PC-9 (cell line): ENCODE data around the gene UBA5. TPM values are rescaled to one million over a fixed set of nuclear protein-coding genes. Genes with fewer than 3 reads are reported as not detected.
"Not testable (repeated sequence)": the region's sequence is repeated elsewhere in the genome, so short reads cannot be mapped to it uniquely, and the experiment has no call there.

Experiments used
- Bru-seq: library from RNA; stranded (reverse); fragments of 400-500 nt; gene quantifications from one replicate; lab custom pipeline; 2021; lab: Mats Ljungman, UMichigan
- BruChase-seq, 2 experiments: library from RNA; stranded (reverse); fragments of 400-500 nt; gene quantifications; one replicate each; lab custom pipeline; 2021; lab: Mats Ljungman, UMichigan
- BruUV-seq: library from RNA; stranded (reverse); fragments of 400-500 nt; replicated peaks from 2 replicates; lab custom pipeline; 2021; lab: Mats Ljungman, UMichigan
- CTCF ChIA-PET: fragments of 300-600 bp; sonication (Branson Sonifier 250); formaldehyde crosslinking; loops from one replicate; lab custom pipeline; 2022; ENCODE audit warnings: antibody characterized with exemption; lab: Charles Lee
- POLR2A ChIA-PET: fragments of 300-600 bp; sonication (Branson Sonifier 250); formaldehyde crosslinking; loops from one replicate; lab custom pipeline; 2022; ENCODE audit warnings: antibody characterized with exemption; ENCODE audit not compliant: unreplicated experiment; lab: Charles Lee
- DNase-seq, 2 experiments: peaks; one replicate each; pipeline versions ENCODE4 v3.0.0 to v3.0.0-alpha.2; 2015 to 2022; ENCODE audit warnings: mixed read lengths in 1 of 2
- H2AFZ ChIP-seq: fragments of 200-600 bp; sonication (generic); 2 replicates; pipeline ENCODE4 v1.8.1; 2017; ENCODE audit warnings: antibody characterized with exemption
- H3F3A ChIP-seq: fragments of 200-600 bp; sonication (generic); 2 replicates; pipeline ENCODE4 v1.8.1; 2017; ENCODE audit warnings: antibody characterized with exemption, mild to moderate bottlenecking, low read depth; ENCODE audit not compliant: insufficient read depth
- H3K27ac ChIP-seq: fragments of 200-600 bp; sonication (generic); 2 replicates; pipeline ENCODE4 v1.6.1; 2016; ENCODE audit warnings: mixed run types
- H3K27me3 ChIP-seq: fragments of 200-600 bp; sonication (generic); 2 replicates; pipeline ENCODE4 v1.6.1; 2016; ENCODE audit warnings: low read depth, mixed run types; ENCODE audit not compliant: insufficient read depth
- H3K36me3 ChIP-seq: fragments of 200-600 bp; sonication (generic); 2 replicates; pipeline ENCODE4 v1.6.1; 2016; ENCODE audit warnings: low read depth, mixed run types
- H3K4me1 ChIP-seq: fragments of 200-600 bp; sonication (generic); replicated peaks from 2 replicates; pipeline ENCODE4 v1.6.1; 2016; ENCODE audit warnings: mixed run types; ENCODE audit not compliant: insufficient read depth
- H3K4me2 ChIP-seq: fragments of 200-600 bp; sonication (generic); 2 replicates; pipeline ENCODE4 v1.6.1; 2017; ENCODE audit warnings: mixed run types
- H3K4me3 ChIP-seq: fragments of 200-600 bp; sonication (generic); 2 replicates; pipeline ENCODE4 v1.6.1; 2016; ENCODE audit warnings: mixed run types
- H3K79me2 ChIP-seq: fragments of 200-600 bp; sonication (generic); 2 replicates; pipeline ENCODE4 v1.6.1; 2017; ENCODE audit warnings: low read depth, mixed run types
- H3K9me2 ChIP-seq: fragments of 200-600 bp; sonication (generic); 2 replicates; pipeline ENCODE4 v1.8.1; 2017; ENCODE audit warnings: mild to moderate bottlenecking; ENCODE audit not compliant: insufficient read depth
- H3K9me3 ChIP-seq: fragments of 200-600 bp; sonication (generic); 2 replicates; pipeline ENCODE4 v1.8.1; 2016; ENCODE audit warnings: low read depth; ENCODE audit not compliant: insufficient read depth
- H4K20me1 ChIP-seq: fragments of 200-600 bp; sonication (generic); 2 replicates; pipeline ENCODE4 v1.8.1; 2017; ENCODE audit not compliant: insufficient read depth
- CTCF ChIP-seq: fragments of 200-600 bp; sonication (generic); conservative IDR thresholded peaks from 2 replicates; pipeline ENCODE4 v1.6.1; 2017; ENCODE audit warnings: mixed run types, antibody characterized with exemption, mild to moderate bottlenecking, moderate library complexity
- EZH2 ChIP-seq: fragments of 200-600 bp; sonication (generic); IDR thresholded peaks from 2 replicates; pipeline ENCODE4 v1.8.0; 2017; ENCODE audit warnings: antibody characterized with exemption, low read depth
- intact Hi-C: fragments of 100-400 bp; cut with micrococcal nuclease; formaldehyde crosslinking; loops from one replicate; pipeline ENCODE4 v1.10.0; 2022; ENCODE audit not compliant: unreplicated experiment
- long read RNA-seq: library from polyadenylated mRNA; stranded (forward); transcript quantifications from one replicate; pipeline ENCODE4 v2.0.0, GENCODE V29; 2022
- total RNA-seq: library from RNA; stranded (reverse); gene quantifications from 2 replicates; pipeline ENCODE4 v1.2.3, GENCODE V29; 2021

UBA5 gene
- total RNA-seq (41.6 and 52.9 TPM in 2 replicates), Bru-seq, nascent RNA (percentile 81 among the genes with signal in this experiment), BruChase-seq, experiment 1, labeled RNA remaining after a 2-hour chase (percentile 93 among the genes with signal in this experiment), BruChase-seq, experiment 2, labeled RNA remaining after a 6-hour chase (percentile 88 among the genes with signal in this experiment)
- long read RNA-seq, transcript UBA5-202 (12 exons, 3,705 nt) = major isoform, 99 of 110 reads
- long read RNA-seq, partial matches to known transcripts = 3 of 110 reads
- long read RNA-seq, other reads (novel, unspliced or antisense) = 7 of 110 reads

GRCh38 chr3:132660052-132660810, at the start of gene UBA5:
UBA5 (plus strand) TSS chr3:132660329; CDS start chr3:132660538, 209 bp downstream.
- Histone ChIP-seq H3K9me3 (no peaks in the 10 kb centered on the region), H3K4me1 (peaks cover 23% of the 10 kb centered on the region), H3K27me3 (no peaks in the 10 kb centered on the region), H4K20me1 (0 out of 2 replicates have a peak, but pooled peaks cover 4% of the 10 kb centered on the region), H3K79me2 (peaks cover 44% of the 10 kb centered on the region), H3K27ac (peak within 1 kb of the TSS; percentile 70), H3K4me3 (peak within 1 kb of the TSS; percentile 82), H3K4me2 (peak within 1 kb of the TSS; percentile 94), H3K36me3 (0 out of 2 replicates have a peak, but pooled peaks cover 3% of the 10 kb centered on the region), H2AFZ (peak within 1 kb of the TSS; percentile 97), H3K9me2 (no peaks in the 10 kb centered on the region), H3F3A (peaks cover 10% of the 10 kb centered on the region; the same call in 1 of the 2 replicates)
- ChIA-PET POLR2A (interaction anchor here (0.7 kb wide), 1 partner anchor 584 kb away, joined by 3 read pairs; no protein-coding TSS in a partner anchor), CTCF (interaction anchor here (0.6 kb wide), 1 partner anchor 1981 kb away, joined by 4 read pairs; no protein-coding TSS in a partner anchor)
- BruUV-seq = no TSS peak
- peak; percentile 52 to 70 for DNase-seq
- intact Hi-C loops = no loop called here
- TF ChIP-seq EZH2 = no peak
- TF ChIP-seq CTCF = 0 out of 2 replicates have a peak, but pooled peaks have one; percentile 13

- POLR2A ChIA-PET = not testable (repeated sequence)
Observed at GRCh38 chr3:132615301-132615700, 44.8 kb upstream of the UBA5 start.

DNA sequence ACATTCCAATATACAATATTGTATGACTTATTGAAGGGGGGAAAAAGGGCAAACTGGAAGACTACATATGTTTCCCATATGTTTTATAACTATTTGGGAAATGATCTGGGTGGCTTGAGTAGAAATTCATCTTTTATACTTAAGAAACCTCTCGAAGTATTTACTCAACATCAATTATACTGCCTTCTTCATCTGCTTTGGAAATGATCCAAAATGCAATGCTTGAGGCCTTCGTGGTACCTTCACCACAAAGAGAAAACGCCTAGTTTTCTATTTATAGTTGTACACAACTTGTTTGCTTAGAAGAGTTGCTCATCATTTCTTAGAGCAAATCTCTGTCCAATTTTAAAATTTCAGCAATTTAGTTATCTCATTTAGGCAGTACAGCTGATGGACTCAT, 44.2 kb upstream of the UBA5 start:
- no peaks in the 10 kb centered on the region for H4K20me1 ChIP-seq
- H3K27me3 ChIP-seq = no peaks in the 10 kb centered on the region
- no peak overlapping the region for H3K4me2 ChIP-seq
- ChIA-PET POLR2A (no interaction called here), CTCF (no interaction called here)
- H3K79me2 ChIP-seq = no peaks in the 10 kb centered on the region
- H3K27ac ChIP-seq = no peak overlapping the region
- BruUV-seq = no TSS peak
- H3K36me3 ChIP-seq = 0 out of 2 replicates have a peak, but pooled peaks cover 5% of the 10 kb centered on the region
- H3K9me3 ChIP-seq = peaks cover 2% of the 10 kb centered on the region; the same call in 1 of the 2 replicates
- TF ChIP-seq EZH2 = no peak
- TF ChIP-seq CTCF = no peak
- H2AFZ ChIP-seq = no peak overlapping the region
- intact Hi-C loops = no loop called here
- H3K9me2 ChIP-seq = no peaks in the 10 kb centered on the region
- H3F3A ChIP-seq = no peaks in the 10 kb centered on the region
- H3K4me1 ChIP-seq = no peaks in the 10 kb centered on the region
- no peak for DNase-seq
- no peak overlapping the region for H3K4me3 ChIP-seq

More at GRCh38 chr3:132615301-132615700, 44.8 kb upstream of the UBA5 start:
- H3K79me2 ChIP-seq, H3K4me1 ChIP-seq, H3K4me3 ChIP-seq, H3F3A ChIP-seq, intact Hi-C loops, H3K9me3 ChIP-seq, BruUV-seq, H3K36me3 ChIP-seq, CTCF ChIA-PET, H2AFZ ChIP-seq, DNase-seq, H3K27me3 ChIP-seq, H3K27ac ChIP-seq, H3K4me2 ChIP-seq, H4K20me1 ChIP-seq, H3K9me2 ChIP-seq: not testable (repeated sequence)
